ENCODE measurements around the gene KCNQ2. TPM values are rescaled to one million over a fixed set of nuclear protein-coding genes. Genes with fewer than 3 reads are reported as not detected.
A peak's percentile ranks its signal among the peaks of the same experiment; 100 is the strongest.

Gene KCNQ2
- total and polyA plus RNA-seq, 10 donors, result 0.13 to 3.5 (median 0.45) TPM; not detected in 2

DNA sequence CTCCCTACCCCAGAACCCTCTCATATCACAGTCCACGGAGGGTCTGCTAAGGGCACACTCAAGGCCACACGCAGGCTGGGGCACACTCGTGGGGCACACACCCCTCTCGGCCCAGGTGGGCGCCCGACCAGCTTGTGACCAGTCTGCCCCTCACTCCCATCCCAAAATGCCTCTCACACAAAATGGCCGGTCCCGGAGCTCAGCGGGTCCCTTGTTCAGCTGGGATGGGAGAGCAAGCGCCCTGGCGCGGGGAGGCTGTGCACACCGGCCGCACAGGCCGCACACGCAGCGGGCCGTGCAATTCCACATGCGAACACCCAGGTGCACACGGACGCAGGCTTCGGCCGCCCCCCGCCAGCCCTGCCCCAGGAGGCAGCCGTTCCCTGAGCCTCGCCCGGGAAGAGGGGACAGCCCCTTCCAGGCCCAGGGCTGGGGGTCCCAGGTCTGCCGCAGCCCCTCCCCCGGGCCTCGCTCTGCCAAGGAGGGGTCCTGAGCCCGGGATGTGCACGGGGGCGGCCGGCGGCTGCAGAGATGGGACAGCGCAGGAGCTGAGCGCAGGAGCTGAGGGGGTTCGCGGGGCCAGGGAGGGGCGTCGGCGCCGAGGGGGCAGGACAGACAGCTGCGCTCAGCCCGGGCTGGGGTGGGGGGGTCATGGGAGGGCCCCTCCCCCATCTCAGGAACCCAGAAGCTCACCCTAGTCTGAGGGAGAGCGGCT is 1.3 kb downstream of the KCNQ2 start:
- no peaks in the 10 kb centered on the region for H3K9me3 ChIP-seq
- 0 to 26% (median 14%) methylated on average over 1 to 46 of the region's 46 CpGs for WGBS, 5 donors
- H3K27ac ChIP-seq, result no peak overlapping the region
- H3K36me3 ChIP-seq, result no peaks in the 10 kb centered on the region
- H3K4me3 ChIP-seq, result peak overlapping the region in 4 of 8 donors; percentile 10 to 63 (median 23)
- peaks cover 0 to 27% (median 14%) of the 10 kb centered on the region in 6 donors for H3K4me1 ChIP-seq
- TF ChIP-seq POLR2AphosphoS5 (IDR thresholded peaks at IDR 0.05) (no peak), POLR2A (IDR thresholded peaks at IDR 0.05) (no peak)
- TF ChIP-seq, protein P1, sequence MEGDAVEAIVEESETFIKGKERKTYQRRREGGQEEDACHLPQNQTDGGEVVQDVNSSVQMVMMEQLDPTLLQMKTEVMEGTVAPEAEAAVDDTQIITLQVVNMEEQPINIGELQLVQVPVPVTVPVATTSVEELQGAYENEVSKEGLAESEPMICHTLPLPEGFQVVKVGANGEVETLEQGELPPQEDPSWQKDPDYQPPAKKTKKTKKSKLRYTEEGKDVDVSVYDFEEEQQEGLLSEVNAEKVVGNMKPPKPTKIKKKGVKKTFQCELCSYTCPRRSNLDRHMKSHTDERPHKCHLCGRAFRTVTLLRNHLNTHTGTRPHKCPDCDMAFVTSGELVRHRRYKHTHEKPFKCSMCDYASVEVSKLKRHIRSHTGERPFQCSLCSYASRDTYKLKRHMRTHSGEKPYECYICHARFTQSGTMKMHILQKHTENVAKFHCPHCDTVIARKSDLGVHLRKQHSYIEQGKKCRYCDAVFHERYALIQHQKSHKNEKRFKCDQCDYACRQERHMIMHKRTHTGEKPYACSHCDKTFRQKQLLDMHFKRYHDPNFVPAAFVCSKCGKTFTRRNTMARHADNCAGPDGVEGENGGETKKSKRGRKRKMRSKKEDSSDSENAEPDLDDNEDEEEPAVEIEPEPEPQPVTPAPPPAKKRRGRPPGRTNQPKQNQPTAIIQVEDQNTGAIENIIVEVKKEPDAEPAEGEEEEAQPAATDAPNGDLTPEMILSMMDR (IDR thresholded peaks at IDR 0.05 in 8 of 11, conservative IDR thresholded peaks at IDR 0.05 in 3 of 11), result no peak
- peaks cover 3 to 98% (median 89%) of the 10 kb centered on the region in 7 donors for H3K27me3 ChIP-seq (replicated peaks in 1 of 7)
- intact Hi-C loops (cut with DNase I; ENCODE audit: low total_unique reads), result no loop called here
- no peak for DNase-seq

DNA sequence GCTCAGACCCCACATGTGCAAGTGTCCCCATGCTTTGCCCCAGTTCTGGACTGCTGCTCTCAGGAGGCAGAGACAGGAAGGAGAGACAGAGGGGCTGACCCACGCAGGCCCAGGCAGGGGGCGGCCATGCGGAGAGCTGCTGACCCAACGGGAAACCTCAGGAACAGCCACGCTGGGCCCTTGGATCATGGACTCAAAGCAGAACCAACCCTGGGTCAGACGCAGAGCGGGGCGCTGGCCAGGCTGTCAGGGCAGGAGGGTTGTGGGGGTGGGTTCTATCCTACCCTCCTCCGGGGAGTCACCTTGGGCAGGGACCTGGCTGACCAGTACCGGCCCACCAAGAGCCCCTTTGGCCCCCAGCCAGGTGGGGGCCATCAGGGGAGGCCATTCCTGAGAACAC is 2.0 kb downstream of the KCNQ2 start:
- H3K36me3 ChIP-seq, result no peaks in the 10 kb centered on the region
- peaks cover 3 to 98% (median 86%) of the 10 kb centered on the region in 7 donors for H3K27me3 ChIP-seq (replicated peaks in 1 of 7)
- H3K4me3 ChIP-seq, result no peak overlapping the region
- peaks cover 0 to 27% (median 14%) of the 10 kb centered on the region in 6 donors for H3K4me1 ChIP-seq
- TF ChIP-seq POLR2A (IDR thresholded peaks at IDR 0.05) (no peak), POLR2AphosphoS5 (IDR thresholded peaks at IDR 0.05) (no peak)
- TF ChIP-seq, protein P1 (IDR thresholded peaks at IDR 0.05 in 8 of 11, conservative IDR thresholded peaks at IDR 0.05 in 3 of 11), result no peak
- no peaks in the 10 kb centered on the region for H3K9me3 ChIP-seq
- DNase-seq, result no peak
- intact Hi-C loops (cut with DNase I; ENCODE audit: low total_unique reads), result no loop called here
- H3K27ac ChIP-seq, result no peak overlapping the region
- WGBS, 5 donors, result 49 to 81% (median 74%) methylated on average over 6 to 10 of the region's 10 CpGs

DNA sequence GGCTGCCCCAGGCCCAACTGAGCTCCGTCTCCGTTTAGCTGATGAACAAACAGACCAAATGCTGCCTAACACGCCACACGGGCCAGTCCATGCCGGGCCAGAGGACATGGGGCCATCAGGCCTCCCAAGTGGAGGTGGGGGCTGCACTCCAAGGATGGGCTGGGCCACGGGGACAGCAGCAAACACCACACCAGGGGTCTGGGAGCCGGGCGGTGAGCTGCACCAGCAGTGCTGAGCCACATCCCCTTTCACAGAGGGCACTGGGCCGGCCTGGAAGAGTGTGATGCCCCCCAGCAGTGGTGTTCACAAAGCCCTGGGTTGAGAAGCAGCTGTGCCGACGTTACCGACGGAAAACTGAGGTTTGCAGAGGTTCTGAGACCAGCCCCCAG is 2.7 kb downstream of the KCNQ2 start:
- Histone ChIP-seq H3K36me3 (no peaks in the 10 kb centered on the region), H3K27ac (no peak overlapping the region), H3K27me3 (replicated peaks in 1 of 7) (peaks cover 3 to 98% (median 82%) of the 10 kb centered on the region in 7 donors), H3K9me3 (no peaks in the 10 kb centered on the region), H3K4me1 (peaks cover 0 to 27% (median 14%) of the 10 kb centered on the region in 6 donors), H3K4me3 (no peak overlapping the region)
- no peak for TF ChIP-seq POLR2AphosphoS5 (IDR thresholded peaks at IDR 0.05)
- no peak for TF ChIP-seq POLR2A (IDR thresholded peaks at IDR 0.05)
- TF ChIP-seq, protein P1 (IDR thresholded peaks at IDR 0.05 in 8 of 11, conservative IDR thresholded peaks at IDR 0.05 in 3 of 11), result no peak
- 66 to 87% (median 79%) methylated on average over 8 to 13 of the region's 13 CpGs for WGBS, 5 donors
- intact Hi-C loops (cut with DNase I; ENCODE audit: low total_unique reads), result no loop called here
- DNase-seq, result no peak

DNA sequence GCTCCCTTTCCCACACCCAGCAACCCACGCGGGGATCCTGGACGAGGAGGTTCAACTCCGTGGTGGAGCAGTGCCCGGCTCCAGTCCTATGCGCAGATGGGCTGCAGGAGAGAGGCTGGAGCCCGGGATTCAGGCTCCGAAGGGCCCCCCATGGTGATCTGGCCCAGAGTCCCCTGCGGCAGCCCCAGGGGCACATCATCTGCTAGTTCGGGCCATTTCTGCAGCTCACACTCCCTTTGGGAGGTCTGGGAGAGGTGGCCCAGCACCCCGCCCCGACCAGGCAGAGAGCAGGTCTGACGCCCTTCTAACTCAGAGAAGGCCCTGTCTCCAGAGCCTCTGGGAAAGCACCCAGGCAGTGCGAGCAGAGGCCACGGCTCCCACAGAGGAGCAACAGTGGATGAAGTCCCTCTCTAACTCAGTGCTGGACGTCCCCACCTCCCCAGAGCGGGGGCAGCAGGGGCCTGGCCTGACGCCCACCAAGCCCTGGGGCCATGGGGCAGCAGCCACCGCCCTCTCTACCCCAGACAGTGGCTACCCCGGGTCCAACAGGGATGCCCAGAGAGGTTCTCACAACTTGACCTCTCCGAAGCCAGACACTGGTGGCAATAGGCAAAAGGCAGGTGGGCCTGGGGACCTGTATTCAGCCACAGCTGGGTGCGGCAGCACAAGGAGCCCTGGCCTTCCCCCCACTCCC is 3.3 kb downstream of the KCNQ2 start:
- no peak for DNase-seq
- Histone ChIP-seq H3K4me3 (no peak overlapping the region), H3K27me3 (replicated peaks in 1 of 7) (peaks cover 3 to 98% (median 82%) of the 10 kb centered on the region in 7 donors), H3K4me1 (peaks cover 0 to 24% (median 14%) of the 10 kb centered on the region in 6 donors), H3K27ac (no peak overlapping the region), H3K36me3 (no peaks in the 10 kb centered on the region), H3K9me3 (no peaks in the 10 kb centered on the region)
- intact Hi-C loops (cut with DNase I; ENCODE audit: low total_unique reads), result no loop called here
- TF ChIP-seq POLR2AphosphoS5 (IDR thresholded peaks at IDR 0.05), result no peak
- no peak for TF ChIP-seq POLR2A (IDR thresholded peaks at IDR 0.05)
- TF ChIP-seq, protein P1 (IDR thresholded peaks at IDR 0.05 in 8 of 11, conservative IDR thresholded peaks at IDR 0.05 in 3 of 11), result no peak
- 75 to 83% (median 79%) methylated on average over 17 to 22 of the region's 22 CpGs for WGBS, 5 donors

All from spleen (tissue), 11 donors.